ENCODE data around the gene SYNM. TPM values are rescaled to one million over a fixed set of nuclear protein-coding genes. Genes with fewer than 3 reads are reported as not detected.

Gene SYNM
- total and polyA plus RNA-seq, 2 donors (not counting 1 experiment from before 2014, with no cell fraction given): 0.04 to 0.27 TPM

GRCh38 chr15:99101501-99101900 is 3.4 kb upstream of the SYNM start:
- intact Hi-C loops (cut with micrococcal nuclease): loop anchor here (5.0 to 10.0 kb wide), 2 partner anchors 601 to 653 kb away; no protein-coding TSS in a partner anchor
- DNase-seq (no peak), ATAC-seq (ENCODE audit: low read depth) (no peak)
- H3K9ac ChIP-seq (ENCODE audit: low read length): no peak overlapping the region
- H3K4me1 ChIP-seq (ENCODE audit: control insufficient read depth in 2 of 2, insufficient read depth in 2 of 2, low read length in 2 of 2): peaks cover 12 to 16% of the 10 kb centered on the region in 2 donors
- peaks cover 0 to 4% (median 0%) of the 10 kb centered on the region in 3 donors for H3K9me3 ChIP-seq (ENCODE audit: control extremely low read depth in 1 of 3, control insufficient read depth in 2 of 3, insufficient read depth in 1 of 3, low read length in 2 of 3)
- no peak overlapping the region for H2AFZ ChIP-seq (ENCODE audit: insufficient read depth, low read depth, low read length, poor library complexity, severe bottlenecking)
- no peaks in the 10 kb centered on the region for H3K79me2 ChIP-seq (ENCODE audit: control insufficient read depth, insufficient read depth, low read length)
- H3K9me3 Mint-ChIP-seq (ENCODE audit: insufficient read depth): no peaks in the 10 kb centered on the region
- H3K4me3 Mint-ChIP-seq: no peak overlapping the region
- peaks cover 15% of the 10 kb centered on the region for H3K4me1 Mint-ChIP-seq
- no peaks in the 10 kb centered on the region for H3K36me3 ChIP-seq (replicated peaks in 1 of 2; ENCODE audit: control extremely low read depth in 1 of 2, control insufficient read depth in 1 of 2, extremely low read depth in 1 of 2, insufficient read depth in 2 of 2, low read length in 1 of 2)
- no peak overlapping the region for H3K4me3 ChIP-seq (ENCODE audit: control extremely low read depth in 1 of 5, extremely low read depth in 1 of 5, insufficient read depth in 1 of 5, low read depth in 2 of 5, low read length in 4 of 5)
- H3K27ac Mint-ChIP-seq: no peak overlapping the region
- peaks cover 56% of the 10 kb centered on the region for H3K27me3 Mint-ChIP-seq
- WGBS (ENCODE audit: insufficient coverage): 78% methylated on average over 6 of the region's 7 CpGs
- H4K20me1 ChIP-seq (ENCODE audit: control insufficient read depth, insufficient read depth, low read length, poor library complexity, severe bottlenecking): no peaks in the 10 kb centered on the region
- CTCF ChIA-PET: interaction anchor here (1.1 to 2.5 kb wide), 6 partner anchors 10 to 655 kb away, joined by 3 to 10 read pairs (median 5); no protein-coding TSS in a partner anchor
- POLR2A ChIA-PET: no interaction called here
- no peak overlapping the region for H3K4me2 ChIP-seq (replicated peaks; ENCODE audit: low read depth, low read length, poor library complexity, severe bottlenecking)
- no peak for TF ChIP-seq CTCF (IDR thresholded peaks at IDR 0.05)
- TF ChIP-seq EZH2 (IDR thresholded peaks at IDR 0.05; ENCODE audit: borderline replicate concordance, insufficient read depth, low read depth, low read length, poor library complexity, severe bottlenecking): no peak
- H3K27me3 ChIP-seq (replicated peaks in 1 of 4; ENCODE audit: control extremely low read depth in 1 of 4, control insufficient read depth in 3 of 4, insufficient read depth in 4 of 4, low read length in 3 of 4): peaks cover 0 to 51% (median 25%) of the 10 kb centered on the region in 4 experiments
- no peak overlapping the region for H3K27ac ChIP-seq (ENCODE audit: low read length in 2 of 2)

GRCh38 chr15:99102332-99103235 is 2.3 kb upstream of the SYNM start:
- ChIA-PET POLR2A (no interaction called here), CTCF (interaction anchor here (1.0 to 2.5 kb wide), 2 partner anchors 108 to 602 kb away, joined by 3 to 9 read pairs; no protein-coding TSS in a partner anchor)
- H2AFZ ChIP-seq (ENCODE audit: insufficient read depth, low read depth, low read length, poor library complexity, severe bottlenecking): no peak overlapping the region
- Mint-ChIP-seq H3K9me3 (ENCODE audit: insufficient read depth) (no peaks in the 10 kb centered on the region), H3K27ac (no peak overlapping the region), H3K4me1 (peaks cover 19% of the 10 kb centered on the region), H3K4me3 (no peak overlapping the region), H3K27me3 (peaks cover 60% of the 10 kb centered on the region)
- ATAC-seq (ENCODE audit: low read depth) (no peak), DNase-seq (no peak)
- H3K27me3 ChIP-seq (replicated peaks in 1 of 4; ENCODE audit: control extremely low read depth in 1 of 4, control insufficient read depth in 3 of 4, insufficient read depth in 4 of 4, low read length in 3 of 4): peaks cover 0 to 59% (median 25%) of the 10 kb centered on the region in 4 experiments
- H3K4me1 ChIP-seq (ENCODE audit: control insufficient read depth in 2 of 2, insufficient read depth in 2 of 2, low read length in 2 of 2): peaks cover 12 to 16% of the 10 kb centered on the region in 2 donors
- no peak for TF ChIP-seq CTCF (IDR thresholded peaks at IDR 0.05)
- no peak overlapping the region for H3K4me3 ChIP-seq (ENCODE audit: control extremely low read depth in 1 of 5, extremely low read depth in 1 of 5, insufficient read depth in 1 of 5, low read depth in 2 of 5, low read length in 4 of 5)
- H3K4me2 ChIP-seq (replicated peaks; ENCODE audit: low read depth, low read length, poor library complexity, severe bottlenecking): no peak overlapping the region
- H3K27ac ChIP-seq (ENCODE audit: low read length in 2 of 2): no peak overlapping the region
- H4K20me1 ChIP-seq (ENCODE audit: control insufficient read depth, insufficient read depth, low read length, poor library complexity, severe bottlenecking): no peaks in the 10 kb centered on the region
- intact Hi-C loops (cut with micrococcal nuclease): loop anchor here (5.0 to 10.0 kb wide), 2 partner anchors 600 to 652 kb away; no protein-coding TSS in a partner anchor
- H3K9ac ChIP-seq (ENCODE audit: low read length): no peak overlapping the region
- peaks cover 0 to 4% (median 0%) of the 10 kb centered on the region in 3 donors for H3K9me3 ChIP-seq (ENCODE audit: control extremely low read depth in 1 of 3, control insufficient read depth in 2 of 3, insufficient read depth in 1 of 3, low read length in 2 of 3)
- H3K79me2 ChIP-seq (ENCODE audit: control insufficient read depth, insufficient read depth, low read length): no peaks in the 10 kb centered on the region
- no peaks in the 10 kb centered on the region for H3K36me3 ChIP-seq (replicated peaks in 1 of 2; ENCODE audit: control extremely low read depth in 1 of 2, control insufficient read depth in 1 of 2, extremely low read depth in 1 of 2, insufficient read depth in 2 of 2, low read length in 1 of 2)
- 80% methylated on average over 9 of the region's 13 CpGs for WGBS (ENCODE audit: insufficient coverage)
